HL-60 (cell line): ENCODE measurements around the gene PPP4R3B.
"Not testable (repeated sequence)": the region's sequence is repeated elsewhere in the genome, so short reads cannot be mapped to it uniquely, and the experiment has no call there.

Experiments used
- DNase-seq, 2 experiments: peaks; one replicate each; pipeline ENCODE4 v3.0.0-alpha.2; 2010 to 2020; ENCODE audit warnings: low read depth in 1 of 2, low spot score in 1 of 2
- H3K27ac ChIP-seq: fragments of 250-450 bp; sonication (Bioruptor Pico); replicated peaks from 2 replicates; pipeline ENCODE4 v1.5.1; 2020; ENCODE audit warnings: mild to moderate bottlenecking, moderate library complexity
- H3K27me3 ChIP-seq: fragments of 250-450 bp; sonication (Bioruptor Pico); 2 replicates; pipeline ENCODE4 v1.5.1; 2021; ENCODE audit warnings: mild to moderate bottlenecking, moderate library complexity; ENCODE audit not compliant: insufficient read depth, poor library complexity, severe bottlenecking
- H3K4me3 ChIP-seq: replicated peaks from 2 replicates; pipeline ENCODE4 v1.5.1; 2011; ENCODE audit warnings: mild to moderate bottlenecking, control low read depth, low read length; ENCODE audit not compliant: insufficient read depth
- CTCF ChIP-seq: IDR thresholded peaks from one replicate; pipeline ENCODE4 v1.5.1; 2011; ENCODE audit warnings: low read length, control low read depth, inconsistent platforms; ENCODE audit not compliant: insufficient read depth
- GABPA ChIP-seq: IDR thresholded peaks from 2 replicates; pipeline ENCODE4 v1.6.1; 2012; ENCODE audit warnings: low read depth
- POLR2AphosphoS5 ChIP-seq: IDR thresholded peaks from 2 replicates; pipeline ENCODE4 v1.6.1; 2012; ENCODE audit warnings: low read depth
- SPI1 ChIP-seq: IDR thresholded peaks from 2 replicates; pipeline ENCODE4 v1.6.1; 2012; ENCODE audit warnings: low read depth, mild to moderate bottlenecking, borderline replicate concordance
- TF ChIP-seq, protein P1 (sequence below): IDR thresholded peaks from 2 replicates; pipeline ENCODE4 v1.6.1; 2012; ENCODE audit warnings: low read depth; ENCODE audit not compliant: insufficient replicate concordance

Gene PPP4R3B

GRCh38 chr2:55581435-55581834 lies 36.0 kb downstream of the PPP4R3B start:
- TF ChIP-seq POLR2AphosphoS5 (no peak), SPI1 (no peak), GABPA (no peak), CTCF (no peak)
- TF ChIP-seq, protein P1, sequence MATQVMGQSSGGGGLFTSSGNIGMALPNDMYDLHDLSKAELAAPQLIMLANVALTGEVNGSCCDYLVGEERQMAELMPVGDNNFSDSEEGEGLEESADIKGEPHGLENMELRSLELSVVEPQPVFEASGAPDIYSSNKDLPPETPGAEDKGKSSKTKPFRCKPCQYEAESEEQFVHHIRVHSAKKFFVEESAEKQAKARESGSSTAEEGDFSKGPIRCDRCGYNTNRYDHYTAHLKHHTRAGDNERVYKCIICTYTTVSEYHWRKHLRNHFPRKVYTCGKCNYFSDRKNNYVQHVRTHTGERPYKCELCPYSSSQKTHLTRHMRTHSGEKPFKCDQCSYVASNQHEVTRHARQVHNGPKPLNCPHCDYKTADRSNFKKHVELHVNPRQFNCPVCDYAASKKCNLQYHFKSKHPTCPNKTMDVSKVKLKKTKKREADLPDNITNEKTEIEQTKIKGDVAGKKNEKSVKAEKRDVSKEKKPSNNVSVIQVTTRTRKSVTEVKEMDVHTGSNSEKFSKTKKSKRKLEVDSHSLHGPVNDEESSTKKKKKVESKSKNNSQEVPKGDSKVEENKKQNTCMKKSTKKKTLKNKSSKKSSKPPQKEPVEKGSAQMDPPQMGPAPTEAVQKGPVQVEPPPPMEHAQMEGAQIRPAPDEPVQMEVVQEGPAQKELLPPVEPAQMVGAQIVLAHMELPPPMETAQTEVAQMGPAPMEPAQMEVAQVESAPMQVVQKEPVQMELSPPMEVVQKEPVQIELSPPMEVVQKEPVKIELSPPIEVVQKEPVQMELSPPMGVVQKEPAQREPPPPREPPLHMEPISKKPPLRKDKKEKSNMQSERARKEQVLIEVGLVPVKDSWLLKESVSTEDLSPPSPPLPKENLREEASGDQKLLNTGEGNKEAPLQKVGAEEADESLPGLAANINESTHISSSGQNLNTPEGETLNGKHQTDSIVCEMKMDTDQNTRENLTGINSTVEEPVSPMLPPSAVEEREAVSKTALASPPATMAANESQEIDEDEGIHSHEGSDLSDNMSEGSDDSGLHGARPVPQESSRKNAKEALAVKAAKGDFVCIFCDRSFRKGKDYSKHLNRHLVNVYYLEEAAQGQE: no peak
- no peak overlapping the region for H3K4me3 ChIP-seq
- H3K27me3 ChIP-seq: no peaks in the 10 kb centered on the region
- DNase-seq: no peak
- H3K27ac ChIP-seq: no peak overlapping the region

DNA sequence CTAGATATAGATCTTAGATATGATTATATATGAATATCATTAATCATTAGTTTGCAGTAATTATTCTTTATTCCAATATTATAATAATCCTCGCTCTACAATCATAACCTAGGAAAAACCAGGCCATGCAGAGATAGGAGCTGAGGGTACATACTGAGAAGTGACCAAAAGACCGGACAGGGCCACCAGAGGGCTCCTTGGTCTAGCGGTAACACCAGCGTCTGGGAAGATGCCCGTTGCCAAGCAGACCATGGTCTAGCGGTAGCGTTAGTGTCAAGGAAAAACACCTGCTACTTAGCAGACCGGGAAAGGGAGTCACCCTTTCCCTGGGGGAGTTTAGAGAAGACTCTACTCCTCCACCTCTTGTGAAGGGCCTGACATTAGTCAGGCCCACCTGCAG lies 48.4 kb downstream of the PPP4R3B start:
- not testable (repeated sequence) for H3K27me3 ChIP-seq, H3K27ac ChIP-seq, H3K4me3 ChIP-seq, DNase-seq

- Histone ChIP-seq H3K4me3 (no peak overlapping the region), H3K27me3 (no peaks in the 10 kb centered on the region), H3K27ac (no peak overlapping the region)
- DNase-seq: no peak
- no peak for TF ChIP-seq CTCF
- TF ChIP-seq GABPA: no peak
- TF ChIP-seq, protein P1: no peak
- no peak for TF ChIP-seq SPI1
- no peak for TF ChIP-seq POLR2AphosphoS5
These were observed 50.1 kb downstream of the PPP4R3B start for GRCh38 chr2:55567298-55567697.

DNA sequence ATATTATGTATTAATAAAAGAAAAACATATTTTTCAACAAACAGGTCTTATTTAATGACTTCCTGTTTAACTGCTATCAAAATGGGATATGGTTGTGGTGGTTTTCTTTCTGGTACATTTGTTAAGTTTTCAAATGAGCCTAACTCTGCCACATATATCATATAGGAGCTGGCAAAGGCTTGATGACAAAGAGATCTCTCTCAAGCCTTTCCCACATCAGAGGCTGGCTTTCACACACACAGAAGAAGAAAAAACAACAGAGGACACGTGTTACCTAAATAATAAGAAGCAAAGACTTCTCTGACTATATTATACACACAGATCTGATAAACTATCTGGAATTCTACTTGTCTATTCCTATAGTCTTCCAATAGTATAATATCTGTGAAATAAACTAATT lies 51.8 kb downstream of the PPP4R3B start:
- Histone ChIP-seq H3K27ac (no peak overlapping the region), H3K4me3 (no peak overlapping the region), H3K27me3 (no peaks in the 10 kb centered on the region)
- TF ChIP-seq, protein P1: no peak
- TF ChIP-seq GABPA: no peak
- TF ChIP-seq SPI1: no peak
- no peak for TF ChIP-seq CTCF
- TF ChIP-seq POLR2AphosphoS5: no peak
- DNase-seq: no peak
